GM04503 (cell line): ENCODE results near the gene UBASH3B.

ENCODE experiments used
- DNase-seq: peaks from one replicate; pipeline ENCODE4 v3.0.0-alpha.2; 2012; ENCODE audit warnings: low read depth

Gene UBASH3B

DNA sequence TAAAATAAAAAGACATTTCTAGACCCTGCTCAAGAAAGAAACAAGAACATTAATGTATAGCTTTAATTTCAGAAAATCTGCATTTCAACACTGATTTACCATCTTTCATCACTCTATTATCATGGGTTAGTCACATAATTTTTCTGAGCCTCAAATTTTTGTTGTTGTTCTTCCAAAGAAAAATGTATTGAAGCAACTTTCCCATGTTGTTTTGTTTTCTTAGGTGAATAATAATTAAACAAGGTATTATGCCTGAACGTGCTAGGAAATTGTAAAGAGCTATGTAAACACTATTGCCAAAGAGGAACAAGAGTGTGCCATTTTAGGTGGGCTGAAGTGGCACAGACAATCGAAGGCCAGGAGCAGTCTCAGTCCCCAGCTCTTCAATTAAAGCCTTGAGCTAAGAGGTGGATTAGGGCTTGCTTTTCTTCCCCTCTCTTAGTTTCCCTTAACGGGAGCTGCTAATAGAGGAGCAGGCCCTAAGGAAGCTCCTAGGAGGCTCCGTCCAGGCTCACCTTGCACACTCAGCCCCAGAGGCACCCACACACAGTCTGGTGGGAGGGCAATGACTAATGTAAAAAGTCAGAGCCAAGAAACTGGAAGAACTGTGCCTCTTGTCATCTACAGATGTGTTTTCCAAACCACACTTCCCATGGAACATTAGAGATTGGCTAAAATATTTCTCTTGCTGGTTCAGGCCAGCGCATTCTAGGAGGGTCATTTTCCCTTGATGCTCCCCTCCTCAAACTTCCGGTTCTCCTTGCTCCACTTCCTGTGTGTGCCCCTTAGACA, 8.8 kb upstream of the UBASH3B start:
- DNase-seq: peak; percentile 50

- no peak for DNase-seq
These were observed 7.7 kb upstream of the UBASH3B start for GRCh38 chr11:122647736-122648275.

- peak; percentile 78 for DNase-seq
These were observed 6.4 kb upstream of the UBASH3B start for GRCh38 chr11:122649116-122649515.

DNA sequence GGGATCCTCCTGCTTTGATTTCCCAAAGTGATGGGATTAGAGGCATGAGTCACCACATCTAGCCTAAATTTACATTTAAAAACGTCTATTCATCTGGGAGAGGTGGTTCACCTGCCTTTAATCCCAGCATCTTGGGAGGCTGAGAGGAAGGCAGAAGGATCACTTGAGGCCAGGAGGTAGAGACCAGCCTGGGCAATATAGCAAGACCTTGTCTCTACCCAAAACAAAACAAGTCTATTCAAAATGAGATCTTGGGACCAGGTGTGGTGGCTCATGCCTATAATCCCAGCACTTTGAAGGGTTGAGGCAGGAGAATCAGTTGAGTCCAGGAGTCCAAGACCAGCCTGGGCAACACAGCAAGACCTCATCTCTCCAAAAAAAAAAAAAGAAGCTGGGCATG, 4.9 kb upstream of the UBASH3B start:
- no peak for DNase-seq

GRCh38 chr11:122652495-122652894, 3.0 kb upstream of the UBASH3B start:
- no peak for DNase-seq

- DNase-seq: no peak
These were observed 1.5 kb upstream of the UBASH3B start for GRCh38 chr11:122653916-122654585.

DNA sequence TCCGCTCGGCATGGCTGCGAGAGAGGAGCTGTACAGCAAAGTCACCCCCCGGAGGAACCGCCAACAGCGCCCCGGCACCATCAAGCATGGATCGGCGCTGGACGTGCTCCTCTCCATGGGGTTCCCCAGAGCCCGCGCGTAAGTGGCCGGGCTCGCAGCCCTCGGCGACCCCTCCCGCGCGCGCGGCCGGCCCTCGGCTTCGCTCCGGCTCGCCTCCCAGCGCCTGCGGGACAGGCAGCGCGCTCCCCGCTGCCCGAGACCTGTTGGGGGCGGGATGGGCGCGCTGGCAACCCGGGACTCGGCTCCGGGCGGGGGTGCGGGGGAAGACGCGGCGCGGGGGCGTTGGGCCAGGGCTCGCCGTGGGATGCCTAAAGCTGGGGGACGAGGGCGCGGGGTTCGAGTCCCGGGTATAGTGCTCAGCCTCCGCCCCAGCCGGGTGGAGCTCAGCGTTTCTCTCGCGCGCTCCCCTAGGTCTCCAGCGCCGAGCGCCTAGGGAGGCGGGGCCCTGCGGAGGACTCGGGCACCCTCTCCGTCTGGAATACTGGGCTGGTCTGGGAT, 630 bp downstream of the UBASH3B start:
- DNase-seq: no peak

DNA sequence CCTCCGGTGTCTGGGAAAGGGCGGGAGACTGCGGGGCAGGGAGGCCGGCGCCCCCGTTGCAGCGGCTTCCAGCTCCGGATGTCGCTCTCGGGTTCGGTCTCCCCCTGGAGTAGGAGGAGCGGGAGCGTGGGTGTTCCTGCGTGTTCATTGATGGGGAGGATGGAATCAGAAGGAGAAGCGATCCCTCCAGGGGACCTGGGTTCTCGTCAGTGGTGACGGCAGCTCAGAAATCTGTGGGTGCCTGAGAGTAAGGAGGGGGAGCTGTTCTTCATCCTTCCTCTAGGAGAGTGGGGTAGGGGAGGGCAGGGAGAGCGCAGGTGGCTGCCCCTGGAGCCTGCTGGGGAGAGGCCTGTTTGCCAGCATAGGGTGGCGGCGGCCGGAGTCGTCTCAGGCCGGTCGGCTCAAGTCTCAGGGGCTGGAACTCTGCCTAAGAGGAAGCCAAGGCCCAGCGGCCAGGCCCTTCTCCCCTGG, 1.1 kb downstream of the UBASH3B start:
- DNase-seq: no peak

- DNase-seq: no peak
These were observed 4.4 kb downstream of the UBASH3B start for GRCh38 chr11:122659676-122660554.

DNA sequence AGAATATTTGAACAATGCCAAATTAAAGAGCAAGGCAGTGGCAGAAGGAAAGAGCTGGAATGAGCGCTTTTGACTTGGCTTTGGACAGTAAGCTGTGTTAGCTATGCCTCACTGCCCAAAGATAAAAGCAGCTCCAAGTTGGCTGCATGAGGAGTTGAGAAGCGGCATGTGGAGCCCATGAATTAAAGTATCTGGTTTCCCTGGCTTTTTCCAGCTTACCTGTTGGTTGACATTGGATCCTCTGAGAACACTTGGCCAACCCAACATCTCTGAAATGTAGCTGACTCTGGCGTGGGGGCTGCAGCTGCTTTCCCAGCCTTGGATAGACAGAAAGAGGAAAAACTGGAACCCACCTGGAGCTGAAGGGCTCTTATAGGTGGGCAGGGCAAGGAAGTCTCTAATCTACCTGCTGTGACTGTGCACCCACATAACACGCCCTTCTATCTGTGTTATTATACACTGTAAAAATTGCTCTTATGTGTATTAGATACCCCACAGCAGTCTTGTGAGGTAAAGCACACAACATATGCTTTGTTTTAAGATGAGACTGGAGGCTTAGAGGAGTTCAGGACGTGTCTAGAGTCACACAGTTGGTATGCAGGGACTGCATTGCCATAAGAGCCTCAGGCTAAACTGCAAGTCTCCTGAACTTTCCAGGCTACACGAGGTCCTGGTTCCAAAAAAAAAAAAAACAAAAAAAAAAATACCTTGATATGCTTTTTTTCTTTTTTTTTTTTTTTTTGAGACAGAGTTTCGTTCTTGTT, 5.8 kb downstream of the UBASH3B start:
- peak; percentile 40 for DNase-seq

- DNase-seq: no peak
These were observed 7.7 kb downstream of the UBASH3B start for GRCh38 chr11:122663056-122663740.

DNA sequence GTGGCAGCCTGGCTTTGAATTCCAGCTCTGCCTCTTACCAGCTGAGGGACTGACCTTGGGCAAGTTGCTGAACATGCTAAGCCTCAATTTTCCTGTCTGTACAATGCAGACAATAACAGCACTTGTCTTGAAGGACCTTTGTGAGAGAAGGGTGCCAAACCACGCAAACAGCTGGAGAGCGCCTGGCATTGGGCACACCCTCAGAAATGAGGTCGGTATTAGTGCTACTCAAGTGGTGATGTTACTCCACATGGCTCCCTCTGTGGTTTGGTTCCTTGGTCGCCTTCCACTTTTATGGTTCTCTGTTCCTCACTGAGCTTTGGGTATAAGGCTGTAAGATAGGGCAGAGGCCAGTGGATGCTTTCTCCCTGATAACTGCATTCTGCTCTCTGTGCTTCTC, 8.2 kb downstream of the UBASH3B start:
- DNase-seq: no peak

GRCh38 chr11:122664188-122664587, 8.7 kb downstream of the UBASH3B start:
- peak; percentile 54 for DNase-seq

- DNase-seq: no peak
These were observed 10.3 kb downstream of the UBASH3B start for GRCh38 chr11:122665861-122666260.

GRCh38 chr11:122666743-122667142, 11.2 kb downstream of the UBASH3B start:
- DNase-seq: no peak

- peak; percentile 72 for DNase-seq
These were observed 13.1 kb downstream of the UBASH3B start for GRCh38 chr11:122668562-122669090.

DNA sequence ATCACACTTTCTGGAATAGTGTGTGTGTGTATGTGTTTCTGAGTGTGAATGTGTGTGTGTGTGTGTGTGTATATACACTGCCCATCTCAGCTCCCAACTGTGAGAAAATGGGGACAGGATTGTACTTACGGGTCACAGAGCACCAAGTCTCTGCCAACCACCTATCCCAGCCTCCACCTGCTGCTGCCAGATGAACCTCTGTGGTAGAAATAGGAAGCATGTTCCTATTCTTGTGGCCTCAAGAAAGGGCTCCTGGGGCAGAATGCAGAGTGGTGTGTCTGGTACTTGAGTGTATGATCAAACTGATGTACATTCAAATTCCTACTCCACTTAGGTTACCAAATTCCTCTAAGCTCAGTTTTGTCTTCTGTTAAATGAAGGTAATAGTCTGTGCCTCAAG, 14.6 kb downstream of the UBASH3B start:
- DNase-seq: no peak

DNA sequence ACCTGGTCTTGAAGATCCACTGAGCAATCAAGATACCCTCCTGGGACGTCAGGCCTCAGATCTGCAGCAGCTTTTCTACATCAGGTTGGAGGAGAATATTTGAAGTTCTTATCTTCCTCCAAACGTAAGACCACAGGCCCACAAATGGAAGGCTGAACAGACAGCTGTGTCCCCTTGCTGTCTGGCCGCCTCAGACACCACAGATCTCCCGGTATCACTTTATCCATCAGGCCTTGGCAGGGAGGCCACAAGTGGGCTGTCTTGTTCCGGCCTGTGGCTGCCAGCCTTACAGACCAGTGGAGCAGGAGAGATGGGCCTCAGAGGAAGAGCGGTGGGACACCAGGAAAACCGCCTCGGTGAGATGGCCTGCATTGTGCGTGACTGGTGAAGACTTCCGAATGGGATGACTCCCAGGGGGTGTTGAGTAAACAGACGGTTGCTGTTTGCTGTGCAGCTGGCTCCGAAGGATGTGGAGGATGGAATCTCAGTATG, 15.9 kb downstream of the UBASH3B start:
- DNase-seq: peak; percentile 61

- DNase-seq: no peak
These were observed 17.4 kb downstream of the UBASH3B start for GRCh38 chr11:122672892-122673291.

- no peak for DNase-seq
These were observed 18.2 kb downstream of the UBASH3B start for GRCh38 chr11:122673701-122674100.
